HG03095 (cell line): ENCODE data around the gene DPH1.
"Not testable (repeated sequence)": the region's sequence is repeated elsewhere in the genome, so short reads cannot be mapped to it uniquely, and the experiment has no call there.

Source experiments
- ATAC-seq: cut with Tn5 transposase; IDR thresholded peaks from one replicate; pipeline ENCODE4 v1.9.1; 2021; ENCODE audit warnings: moderate library complexity; ENCODE audit not compliant: unreplicated experiment

DPH1 gene

GRCh38 chr17:2008332-2009126, 21.4 kb upstream of the DPH1 start:
- ATAC-seq = no peak

DNA sequence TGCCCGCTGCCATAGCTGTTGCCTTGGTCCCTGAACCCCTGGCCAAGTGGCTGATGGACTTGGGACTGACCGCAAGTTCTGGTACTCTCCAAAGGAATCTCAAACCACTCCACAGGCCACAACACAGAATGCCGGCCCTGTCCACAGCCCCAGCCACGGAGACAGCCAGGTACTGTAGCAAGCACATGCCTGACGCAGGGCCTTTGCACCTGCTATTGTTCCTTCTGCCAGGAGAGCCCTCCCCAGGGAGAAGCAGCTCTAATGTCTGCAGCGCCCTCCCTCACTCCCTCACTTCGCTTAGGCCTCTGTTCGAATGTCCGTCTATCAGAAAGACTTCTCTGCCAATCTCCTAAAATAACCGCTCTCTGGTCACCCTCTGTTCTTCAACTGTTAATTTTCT, 20.2 kb upstream of the DPH1 start:
- ATAC-seq = no peak

DNA sequence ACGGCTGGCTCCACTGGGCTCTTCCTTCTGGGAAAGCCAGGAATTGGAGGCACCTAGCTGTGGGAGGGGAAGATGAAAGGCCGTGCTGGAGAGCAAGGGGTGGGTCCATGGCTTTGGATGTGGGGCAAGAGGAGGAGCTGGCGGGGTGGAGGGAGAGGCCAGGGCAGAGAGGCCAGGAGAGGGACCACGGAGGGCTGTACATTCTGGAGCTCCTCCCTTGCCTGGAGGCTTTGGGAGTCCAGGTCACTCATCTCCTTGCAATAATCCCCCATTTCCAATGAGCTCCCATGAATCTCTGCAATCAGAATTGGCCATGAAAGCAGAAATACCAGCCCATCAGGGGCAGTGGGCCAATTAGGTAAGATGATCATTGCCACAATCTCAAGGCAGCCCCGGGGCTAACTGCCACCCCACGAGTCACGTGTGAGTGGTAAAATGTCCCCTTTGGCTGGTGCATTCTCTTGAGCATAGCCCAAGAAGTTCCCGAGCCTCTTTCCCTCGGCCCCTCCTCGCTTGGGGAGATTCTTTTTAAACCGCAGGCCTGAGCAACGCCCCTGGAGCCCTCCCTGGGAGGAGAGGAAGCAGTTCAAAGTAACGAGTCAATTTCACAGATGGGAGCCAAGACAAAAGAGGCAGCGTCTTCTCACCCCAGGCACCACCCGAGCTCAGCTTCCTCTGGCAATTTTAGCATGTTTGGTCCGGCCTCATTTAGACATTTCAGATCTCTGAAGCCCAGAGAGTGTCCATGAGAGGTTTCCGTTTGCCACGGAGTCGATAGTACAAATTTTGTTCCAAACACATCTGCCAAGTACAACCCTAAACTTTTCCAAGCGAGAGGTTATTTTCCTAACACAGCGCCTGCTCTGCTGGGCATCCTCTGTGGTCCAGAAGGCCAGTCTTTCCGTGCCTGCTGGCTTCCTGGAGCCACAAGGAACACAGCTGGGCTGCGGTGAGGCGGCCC, 18.3 kb upstream of the DPH1 start:
- no peak for ATAC-seq

GRCh38 chr17:2012499-2012898, 17.5 kb upstream of the DPH1 start:
- ATAC-seq = no peak

- ATAC-seq = not testable (repeated sequence)
Measured at GRCh38 chr17:2013220-2013993, 16.5 kb upstream of the DPH1 start.

DNA sequence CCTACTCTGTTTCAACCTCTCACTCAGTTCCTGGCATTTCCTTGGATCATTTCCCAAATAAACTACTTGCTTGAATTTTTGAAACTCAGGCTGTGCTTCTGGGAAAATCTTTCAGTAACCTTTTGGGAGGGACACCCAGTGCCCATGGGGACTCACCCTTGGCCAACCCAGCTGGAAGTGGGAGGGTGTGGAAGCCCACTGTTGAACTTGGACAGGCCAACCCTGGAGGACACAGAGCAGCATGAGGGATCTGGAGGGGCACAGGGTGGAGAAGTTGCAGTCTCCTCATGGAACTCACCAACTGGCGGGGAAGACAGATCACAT, 16.0 kb upstream of the DPH1 start:
- no peak for ATAC-seq

DNA sequence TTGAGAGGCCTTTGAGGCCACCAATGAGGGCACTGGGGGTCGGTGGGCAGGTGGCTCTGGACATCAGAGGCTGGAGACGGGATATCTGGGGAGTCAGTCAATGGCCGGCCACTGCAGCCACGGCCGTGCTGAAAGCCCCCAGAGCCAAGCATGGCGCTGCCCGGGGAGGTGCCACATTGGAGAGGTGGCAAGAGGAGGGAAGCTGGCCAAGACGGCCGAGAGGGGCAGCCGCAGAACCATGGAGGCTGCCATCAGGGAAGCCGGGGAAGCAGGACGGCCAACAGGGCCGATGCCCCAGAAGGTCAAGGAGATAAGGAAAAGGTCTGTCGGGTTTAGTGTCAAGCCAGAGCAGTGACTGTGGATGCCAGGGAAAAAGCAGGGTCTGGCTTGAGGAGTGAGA, 14.6 kb upstream of the DPH1 start:
- no peak for ATAC-seq

- no peak for ATAC-seq
Measured at GRCh38 chr17:2016494-2016893, 13.5 kb upstream of the DPH1 start.

DNA sequence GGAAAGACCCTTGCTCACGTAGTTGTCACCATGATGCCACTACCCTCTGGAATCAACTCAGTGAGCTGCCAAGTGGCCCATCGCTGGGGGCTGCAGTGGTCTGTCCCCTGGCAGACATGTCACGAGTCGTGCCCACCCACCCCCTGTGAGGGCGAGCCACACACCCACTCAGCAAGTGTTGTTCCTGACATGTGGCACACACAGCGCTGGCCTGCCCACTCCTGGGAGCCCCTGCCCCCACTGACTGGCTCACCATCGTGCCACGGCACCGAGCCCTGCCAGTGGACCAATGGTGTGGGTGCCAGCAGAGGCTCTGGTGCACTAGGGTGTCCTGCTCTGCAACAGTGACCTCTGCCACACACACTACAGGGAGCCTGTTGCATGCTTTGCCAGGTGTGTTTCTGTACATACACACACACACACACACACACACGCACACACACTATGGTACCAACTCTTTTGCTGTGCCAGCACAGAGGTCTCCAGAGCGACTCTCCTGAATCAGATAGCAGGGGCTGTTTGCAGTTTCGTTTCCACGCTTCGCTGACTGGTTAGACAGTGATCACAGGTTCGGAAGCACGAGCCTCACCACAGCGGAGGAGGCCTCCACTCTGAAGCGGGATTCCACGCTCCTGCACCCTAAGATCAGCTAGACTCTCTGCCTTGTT, 12.5 kb upstream of the DPH1 start:
- ATAC-seq = no peak

- no peak for ATAC-seq
Measured at GRCh38 chr17:2018716-2019510, 11.0 kb upstream of the DPH1 start.

- no peak for ATAC-seq
Measured at GRCh38 chr17:2019723-2020122, 10.2 kb upstream of the DPH1 start.

GRCh38 chr17:2020721-2021120, 9.2 kb upstream of the DPH1 start:
- ATAC-seq = no peak

- ATAC-seq = no peak
Measured at GRCh38 chr17:2022647-2023240, 7.2 kb upstream of the DPH1 start.

DNA sequence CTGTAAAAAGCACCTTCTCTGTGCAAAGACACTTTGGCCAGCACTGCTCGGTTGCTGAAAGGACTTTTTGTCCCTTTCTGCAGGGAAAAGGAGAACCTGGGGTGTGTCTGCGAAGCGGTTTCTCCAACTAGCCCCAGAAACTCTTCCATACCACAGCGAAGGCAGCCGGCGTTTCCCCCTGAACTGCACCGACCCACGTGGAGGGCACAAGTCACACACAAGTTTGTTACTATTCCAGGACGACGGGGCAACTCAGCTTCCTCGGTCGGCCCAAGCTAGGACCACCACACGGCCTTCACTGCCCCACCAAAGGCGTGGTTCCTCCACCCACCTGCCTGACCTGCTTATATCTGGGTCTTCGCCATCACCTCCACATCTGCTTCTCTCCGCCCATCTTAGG, 6.7 kb upstream of the DPH1 start:
- ATAC-seq = no peak

DNA sequence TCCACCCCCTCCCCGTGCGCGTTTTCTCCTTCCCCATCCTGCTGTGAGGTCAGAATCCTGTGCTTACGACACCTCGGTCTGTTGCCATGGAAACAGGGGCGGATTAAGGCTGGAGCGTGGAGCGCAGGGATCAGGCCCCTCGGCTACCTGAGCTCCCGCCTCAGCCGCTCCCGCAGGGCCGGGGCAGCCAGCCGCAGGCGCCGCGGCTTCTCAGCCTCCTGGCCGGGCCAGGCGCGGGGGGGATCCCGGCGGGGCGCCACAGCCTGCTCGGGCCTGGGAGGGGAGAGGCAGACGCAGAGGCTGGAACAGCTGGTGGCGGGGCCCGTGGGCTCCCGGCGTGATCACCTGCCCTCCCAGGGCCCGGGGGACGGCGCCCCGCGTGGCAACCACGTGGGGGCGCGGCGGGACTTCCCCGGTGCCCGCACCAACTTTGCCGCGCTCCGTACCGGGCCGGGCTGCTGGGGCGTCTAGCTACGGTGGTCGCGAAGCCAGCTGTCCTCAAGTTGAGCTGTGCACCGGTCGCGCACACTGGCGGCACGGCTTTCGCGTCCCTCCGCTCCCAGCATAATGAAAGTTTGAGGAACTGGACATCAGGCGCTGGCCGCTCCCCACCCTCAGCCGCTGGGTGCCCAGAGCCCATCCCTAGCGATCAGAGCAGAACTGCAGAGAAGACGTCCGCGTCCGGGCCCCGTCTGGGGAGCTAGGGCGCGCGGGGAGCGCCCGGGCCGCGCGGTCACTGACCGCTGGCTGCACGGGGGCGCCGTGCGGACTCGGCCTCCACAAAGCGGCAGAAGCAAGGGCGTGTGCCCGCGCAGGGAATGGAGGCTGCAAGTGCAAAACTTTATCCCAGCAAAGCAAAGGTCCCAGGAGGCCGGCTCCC, 6.0 kb upstream of the DPH1 start:
- ATAC-seq = no peak

- no peak for ATAC-seq
Measured at GRCh38 chr17:2024572-2025219, 5.3 kb upstream of the DPH1 start.

DNA sequence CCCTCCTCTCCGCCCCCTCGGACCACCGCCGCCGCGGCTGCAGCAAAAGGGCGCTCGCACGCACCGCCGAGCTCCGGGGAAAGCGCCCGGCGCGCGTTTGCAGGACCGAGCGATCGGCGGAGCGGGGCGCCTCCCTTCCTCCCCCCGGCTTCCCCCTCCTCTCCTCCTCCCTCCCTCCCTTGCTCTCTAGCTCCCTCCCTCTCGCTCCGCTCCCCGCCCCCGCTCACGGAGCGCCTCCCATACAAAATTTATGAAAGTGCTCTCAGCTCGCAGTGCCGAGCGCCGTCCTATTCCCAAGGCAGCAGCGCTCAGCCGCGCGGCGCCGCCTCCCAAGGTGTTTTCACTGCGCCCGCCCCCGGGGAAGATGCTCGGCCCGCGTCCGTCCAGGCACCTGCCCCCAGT, 4.7 kb upstream of the DPH1 start, which contains the start of gene RTN4RL1:
Gene RTN4RL1, minus strand, starts transcription at position 115 of the 402 bp plus-strand sequence. CDS start 469 bp downstream, outside the sequence.
- ATAC-seq = no peak
